Ovary (tissue), 9 donors: ENCODE measurements around the gene GABRD. TPM values are rescaled to one million over a fixed set of nuclear protein-coding genes. Genes with fewer than 3 reads are reported as not detected.

Experiments used
- DNase-seq, 5 donors: peaks; one replicate each; pipeline ENCODE4 v3.0.0-alpha.2; 2019 to 2020
- H3K27ac ChIP-seq, 2 donors: fragments of 200-600 bp; one replicate each; pipeline versions ENCODE4 v1.5.1 to v1.8.0; 2019 to 2022
- H3K27me3 ChIP-seq: fragments of 200-600 bp; one replicate; pipeline ENCODE4 v1.8.0; 2022
- H3K36me3 ChIP-seq: fragments of 200-600 bp; sonication (generic); one replicate; pipeline ENCODE4 v1.5.1; 2019
- H3K4me1 ChIP-seq: one replicate; pipeline ENCODE4 v1.8.1; 2013; ENCODE audit warnings: mild to moderate bottlenecking, moderate library complexity; ENCODE audit not compliant: insufficient read depth
- H3K4me3 ChIP-seq: fragments of 200-600 bp; sonication (generic); one replicate; pipeline ENCODE4 v1.5.1; 2017
- H3K9me3 ChIP-seq, 2 donors: fragments of 200-600 bp in 1 of 2; sonication (generic) in 1 of 2; one replicate each; pipeline versions ENCODE4 v1.5.1 to v1.8.1; 2013 to 2019; ENCODE audit warnings: mild to moderate bottlenecking in 1 of 2, moderate library complexity in 1 of 2
- EP300 ChIP-seq: sonication (generic); formaldehyde crosslinking; IDR thresholded peaks from one replicate; pipeline ENCODE4 v1.6.1; 2017; ENCODE audit warnings: antibody characterized with exemption
- POLR2A ChIP-seq: fragments of 450-650 bp; IDR thresholded peaks from one replicate; pipeline ENCODE4 v1.6.1; 2017; ENCODE audit warnings: antibody characterized with exemption, mild to moderate bottlenecking, moderate library complexity
- WGBS, 3 donors: extraction: QIAGEN DNeasy Blood & Tissue Kit in 1 of 3; methylation state at CpG; one replicate each; pipeline versions ENCODE4 v1.1.5 to v1.1.7; 2013 to 2017; 5-methylcytosine and 5-hydroxymethylcytosine counted together
- intact Hi-C, 4 donors: fragments of 100-400 bp; cut with DNase I; formaldehyde crosslinking; loops; one replicate each; pipeline versions ENCODE4 v1.11.0 to v1.15.1; 2022 to 2023
- polyA plus RNA-seq, 2 donors: library from polyadenylated mRNA; stranded (reverse); fragments of 200-250 nt in 1 of 2; fragments of 350-450 nt in 1 of 2; fragmentation: Illumina TruSeq in 1 of 2; extraction: RNeasy Lipid Tissue Mini Kit (QIAGEN cat#74804) in 1 of 2; gene quantifications; one replicate each; pipeline ENCODE4 v1.2.3, GENCODE V29; 2013 to 2014
- total RNA-seq, 7 donors: library from RNA; depleted of rRNA in 2 of 7; stranded (reverse); fragments of >200 nt in 2 of 7; fragmentation: NEBNext Ultra II Directional in 3 of 7; extraction: Animal tissue kit (Norgen Biotek cat#: 25700) in 3 of 7; gene quantifications; one replicate each; pipeline versions ENCODE4 v1.1.0 to v1.2.4, GENCODE V29; 2016 to 2023
- TF ChIP-seq, protein P1 (sequence below), 3 donors: fragments of 450-650 bp in 2 of 3; fragments of 200-600 bp in 1 of 3; IDR thresholded peaks; one replicate each; pipeline versions ENCODE4 v1.5.1 to v1.8.0; 2016 to 2022; ENCODE audit warnings: antibody characterized with exemption in 3 of 3, mild to moderate bottlenecking in 1 of 3
- donor health status: DM: no; HTN: no; CAD: no; lungs with moderate emphysema.
- donor health status: DM: no; HTN: no; CAD: no.
- donor health status: Bipolar disorder and iron deficiency.
- donor health status: DM: yes; HTN: yes; CAD: no.
- donor health status: DM: no; HTN: no; CAD: no.
- donor health status: DM: yes; HTN: yes; CAD: no.

Gene GABRD
- total and polyA plus RNA-seq, 9 donors: 0.13 to 0.40 (median 0.33) TPM; not detected in 6

DNA sequence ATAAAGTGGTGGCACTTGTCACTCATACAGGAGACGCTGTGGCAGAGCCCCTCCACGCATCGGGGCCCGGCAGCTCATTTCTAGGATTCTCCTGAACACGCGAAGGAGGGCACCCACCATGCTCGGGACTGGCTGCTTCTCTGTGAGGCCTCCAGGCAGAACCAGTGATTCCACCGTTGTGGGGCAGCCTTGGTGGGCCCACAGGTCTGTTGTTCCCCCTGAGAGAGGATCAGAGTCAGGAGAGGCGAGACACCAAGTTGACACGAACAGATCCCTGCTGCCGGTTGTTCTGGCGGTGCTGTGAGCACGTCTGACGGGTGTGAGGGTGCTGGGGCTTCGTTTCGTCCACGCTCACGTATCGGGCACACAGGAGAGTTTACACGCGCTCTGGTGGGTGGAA is 57.7 kb downstream of the GABRD start:
- no peak for DNase-seq
- Histone ChIP-seq H3K27me3 (no peaks in the 10 kb centered on the region), H3K36me3 (no peaks in the 10 kb centered on the region), H3K4me3 (no peak overlapping the region), H3K27ac (no peak overlapping the region), H3K4me1 (no peaks in the 10 kb centered on the region), H3K9me3 (peaks cover 0 to 10% of the 10 kb centered on the region in 2 donors)
- 93 to 95% (median 94%) methylated on average over 21 of the region's 21 CpGs for WGBS, 3 donors
- TF ChIP-seq POLR2A: no peak
- TF ChIP-seq EP300: no peak
- TF ChIP-seq, protein P1, sequence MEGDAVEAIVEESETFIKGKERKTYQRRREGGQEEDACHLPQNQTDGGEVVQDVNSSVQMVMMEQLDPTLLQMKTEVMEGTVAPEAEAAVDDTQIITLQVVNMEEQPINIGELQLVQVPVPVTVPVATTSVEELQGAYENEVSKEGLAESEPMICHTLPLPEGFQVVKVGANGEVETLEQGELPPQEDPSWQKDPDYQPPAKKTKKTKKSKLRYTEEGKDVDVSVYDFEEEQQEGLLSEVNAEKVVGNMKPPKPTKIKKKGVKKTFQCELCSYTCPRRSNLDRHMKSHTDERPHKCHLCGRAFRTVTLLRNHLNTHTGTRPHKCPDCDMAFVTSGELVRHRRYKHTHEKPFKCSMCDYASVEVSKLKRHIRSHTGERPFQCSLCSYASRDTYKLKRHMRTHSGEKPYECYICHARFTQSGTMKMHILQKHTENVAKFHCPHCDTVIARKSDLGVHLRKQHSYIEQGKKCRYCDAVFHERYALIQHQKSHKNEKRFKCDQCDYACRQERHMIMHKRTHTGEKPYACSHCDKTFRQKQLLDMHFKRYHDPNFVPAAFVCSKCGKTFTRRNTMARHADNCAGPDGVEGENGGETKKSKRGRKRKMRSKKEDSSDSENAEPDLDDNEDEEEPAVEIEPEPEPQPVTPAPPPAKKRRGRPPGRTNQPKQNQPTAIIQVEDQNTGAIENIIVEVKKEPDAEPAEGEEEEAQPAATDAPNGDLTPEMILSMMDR (IDR thresholded peaks at IDR 0.05): no peak
- intact Hi-C loops: no loop called here

DNA sequence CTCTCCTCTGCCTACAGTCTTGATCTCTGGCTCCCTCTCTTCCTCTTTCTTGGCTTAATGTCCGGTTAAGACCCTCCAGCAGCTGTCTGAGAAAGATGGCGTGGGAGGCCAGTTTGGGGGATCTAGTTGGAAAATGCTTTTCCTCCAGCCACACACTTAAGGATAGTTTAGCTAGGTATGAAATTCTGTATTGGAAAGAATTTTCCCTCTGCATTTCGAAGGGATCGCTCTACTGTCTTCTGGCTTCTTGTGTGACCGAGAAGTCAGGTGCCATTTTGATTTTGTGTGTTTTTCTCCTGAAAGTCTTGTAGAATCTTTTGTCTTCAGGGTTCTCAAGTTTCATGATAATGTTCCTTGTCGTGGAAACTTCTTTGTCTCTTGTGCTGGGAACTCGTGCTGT is 59.0 kb downstream of the GABRD start:
- H3K27ac ChIP-seq: no peak overlapping the region
- peaks cover 0 to 10% of the 10 kb centered on the region in 2 donors for H3K9me3 ChIP-seq
- H3K27me3 ChIP-seq: no peaks in the 10 kb centered on the region
- 93 to 97% (median 95%) methylated on average over 7 of the region's 7 CpGs for WGBS, 3 donors
- H3K4me3 ChIP-seq: no peak overlapping the region
- H3K4me1 ChIP-seq: no peaks in the 10 kb centered on the region
- no peak for DNase-seq
- intact Hi-C loops: no loop called here
- no peaks in the 10 kb centered on the region for H3K36me3 ChIP-seq
- TF ChIP-seq POLR2A (no peak), EP300 (no peak)
- TF ChIP-seq, protein P1 (IDR thresholded peaks at IDR 0.05): no peak

DNA sequence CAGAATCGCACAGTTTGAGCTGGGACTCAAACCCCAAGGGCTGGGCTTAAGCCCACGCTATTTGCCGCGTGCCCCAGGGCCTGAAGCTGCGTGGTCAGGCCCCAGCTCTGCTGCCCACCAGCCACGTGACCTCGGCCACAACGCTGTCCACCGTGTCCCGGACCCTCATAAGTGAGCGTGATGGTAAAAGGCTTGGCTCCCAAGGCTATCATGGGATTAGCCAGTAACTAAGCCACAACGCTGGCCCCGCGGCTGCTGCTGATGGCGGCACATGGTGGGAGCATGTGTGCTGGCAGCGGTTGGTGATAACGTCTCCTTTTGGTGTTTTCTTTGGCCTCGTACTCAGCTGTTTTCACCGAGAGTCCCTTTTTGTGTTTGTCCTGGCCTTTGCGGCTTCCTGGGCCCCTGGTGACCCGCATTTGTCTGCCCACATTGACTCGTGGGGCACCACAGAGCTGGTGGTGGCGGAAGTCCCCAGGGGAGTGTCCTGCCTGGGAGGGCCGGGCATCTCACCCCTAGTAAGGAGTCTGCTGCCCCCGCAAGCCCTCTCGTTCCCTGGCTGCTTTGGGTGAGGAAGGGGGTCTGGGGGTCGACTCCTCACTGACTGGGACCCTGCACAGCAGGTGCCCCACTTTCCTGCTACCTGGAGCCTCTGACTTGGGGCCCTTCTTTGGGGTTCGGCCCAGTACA is 60.4 kb downstream of the GABRD start:
- Histone ChIP-seq H3K27ac (no peak overlapping the region), H3K27me3 (no peaks in the 10 kb centered on the region), H3K36me3 (no peaks in the 10 kb centered on the region), H3K4me1 (no peaks in the 10 kb centered on the region), H3K4me3 (no peak overlapping the region), H3K9me3 (peaks cover 0 to 10% of the 10 kb centered on the region in 2 donors)
- intact Hi-C loops: no loop called here
- 90 to 93% (median 90%) methylated on average over 28 of the region's 28 CpGs for WGBS, 3 donors
- no peak for DNase-seq
- no peak for TF ChIP-seq EP300
- TF ChIP-seq, protein P1 (IDR thresholded peaks at IDR 0.05): no peak

DNA sequence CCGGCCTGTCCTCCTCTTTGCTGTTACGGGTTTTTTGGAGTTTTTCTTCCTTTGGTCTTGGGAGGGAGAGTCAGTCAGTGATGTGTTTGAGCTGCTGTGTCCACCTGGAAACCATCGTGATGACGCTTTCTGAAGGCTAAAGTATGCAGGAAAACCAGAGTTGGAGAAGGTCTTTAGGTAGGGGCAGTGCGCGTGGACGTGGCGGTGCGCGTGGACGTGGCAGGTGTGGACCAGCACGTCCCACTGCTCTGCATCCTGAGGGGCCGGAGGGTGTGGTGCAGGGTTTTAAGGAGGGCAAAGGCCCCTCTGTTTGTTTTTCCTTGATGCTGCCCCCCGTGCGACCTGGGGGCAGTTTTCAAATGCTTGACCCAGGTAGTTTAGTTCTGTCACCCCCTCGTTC is 61.0 kb downstream of the GABRD start:
- DNase-seq: no peak
- Histone ChIP-seq H3K4me1 (no peaks in the 10 kb centered on the region), H3K4me3 (no peak overlapping the region), H3K27me3 (no peaks in the 10 kb centered on the region), H3K9me3 (peaks cover 0 to 10% of the 10 kb centered on the region in 2 donors), H3K27ac (no peak overlapping the region), H3K36me3 (no peaks in the 10 kb centered on the region)
- intact Hi-C loops: no loop called here
- TF ChIP-seq EP300 (no peak), POLR2A (no peak)
- TF ChIP-seq, protein P1 (IDR thresholded peaks at IDR 0.05): no peak
- WGBS, 3 donors: 92 to 94% (median 92%) methylated on average over 16 of the region's 16 CpGs

Other genes with a start within 250 kb of the GABRD start
- 10 to 100 TPM; 45.1 to 76.0 (median 62.7) TPM for gene NADK, start 240.9 kb upstream of the GABRD start, total RNA-seq
- 10 to 100 TPM; 21.8 to 57.0 TPM for gene NADK, start 240.9 kb upstream of the GABRD start, polyA plus RNA-seq
- 100 to 1,000 TPM in 6 of 7 donors, 10 to 100 TPM in 1; 92.9 to 314 (median 255) TPM for gene GNB1, start 128.3 kb upstream of the GABRD start, total RNA-seq
- 100 to 1,000 TPM; 137 to 262 TPM for gene GNB1, start 128.3 kb upstream of the GABRD start, polyA plus RNA-seq
- under 1 TPM in 6 of 7 donors, not detected in 1; 0.10 to 0.43 (median 0.14) TPM for gene CALML6, start 104.1 kb upstream of the GABRD start, total RNA-seq
- gene CALML6, start 104.1 kb upstream of the GABRD start, polyA plus RNA-seq: under 1 TPM in 1 of 2 donors, not detected in 1; 0.04 TPM
- 1 to 10 TPM; 1.6 to 3.3 (median 2.3) TPM for gene TMEM52, start 100.1 kb upstream of the GABRD start, total RNA-seq
- 1 to 10 TPM in 1 of 2 donors, under 1 TPM in 1; 0.42 to 1.4 TPM for gene TMEM52, start 100.1 kb upstream of the GABRD start, polyA plus RNA-seq
- gene CFAP74, start 15.6 kb upstream of the GABRD start, total RNA-seq: 1 to 10 TPM in 1 of 7 donors, under 1 TPM in 5, not detected in 1; 0.10 to 8.0 (median 0.67) TPM
- gene CFAP74, start 15.6 kb upstream of the GABRD start, polyA plus RNA-seq: under 1 TPM; 0.05 to 0.18 TPM
- gene PRKCZ, start 31.1 kb downstream of the GABRD start, total RNA-seq: 10 to 100 TPM in 1 of 7 donors, 1 to 10 TPM in 6; 3.4 to 16.1 (median 5.9) TPM
- 1 to 10 TPM; 3.6 to 5.3 TPM for gene PRKCZ, start 31.1 kb downstream of the GABRD start, polyA plus RNA-seq
- 10 to 100 TPM; 32.7 to 96.1 (median 61.7) TPM for gene FAAP20, start 175.4 kb downstream of the GABRD start, total RNA-seq
- gene FAAP20, start 175.4 kb downstream of the GABRD start, polyA plus RNA-seq: 10 to 100 TPM in 1 of 2 donors, 1 to 10 TPM in 1; 3.4 to 69.2 TPM
- 100 to 1,000 TPM in 3 of 7 donors, 10 to 100 TPM in 4; 27.8 to 109 (median 84.3) TPM for gene SKI, start 209.0 kb downstream of the GABRD start, total RNA-seq
- 10 to 100 TPM; 36.3 to 47.0 TPM for gene SKI, start 209.0 kb downstream of the GABRD start, polyA plus RNA-seq